Suprapubic skin (tissue), 4 donors: Measurements from ENCODE around the gene TRMT2B. TPM values are rescaled to one million over a fixed set of nuclear protein-coding genes. Genes with fewer than 3 reads are reported as not detected.

ENCODE experiments used
- DNase-seq, 2 donors: peaks; one replicate each; pipeline ENCODE4 v3.0.0-alpha.2; 2019; ENCODE audit warnings: low spot score in 2 of 2
- H3K27ac ChIP-seq: fragments of 200-600 bp; sonication (generic); one replicate; pipeline ENCODE4 v1.5.1; 2019
- H3K27me3 ChIP-seq: fragments of 200-600 bp; sonication (generic); one replicate; pipeline ENCODE4 v1.5.1; 2019
- H3K36me3 ChIP-seq: fragments of 200-600 bp; sonication (generic); one replicate; pipeline ENCODE4 v1.5.1; 2019
- H3K4me1 ChIP-seq: fragments of 200-600 bp; sonication (generic); one replicate; pipeline ENCODE4 v1.5.1; 2019
- H3K4me3 ChIP-seq: fragments of 200-600 bp; sonication (generic); one replicate; pipeline ENCODE4 v1.5.1; 2019; ENCODE audit warnings: mild to moderate bottlenecking
- H3K9me3 ChIP-seq: fragments of 200-600 bp; sonication (generic); one replicate; pipeline ENCODE4 v1.5.1; 2019
- EP300 ChIP-seq: sonication (generic); formaldehyde crosslinking; IDR thresholded peaks from one replicate; pipeline ENCODE4 v1.6.1; 2017; ENCODE audit warnings: antibody characterized with exemption
- POLR2A ChIP-seq, 2 donors: fragments of 450-650 bp; IDR thresholded peaks; one replicate each; pipeline ENCODE4 v1.6.1; 2017; ENCODE audit warnings: antibody characterized with exemption in 2 of 2, mild to moderate bottlenecking in 2 of 2, moderate library complexity in 2 of 2
- POLR2AphosphoS5 ChIP-seq, 3 donors: sonication (generic); formaldehyde crosslinking; IDR thresholded peaks; one replicate each; pipeline ENCODE4 v1.6.1; 2017; ENCODE audit warnings: antibody characterized with exemption in 3 of 3
- WGBS: methylation state at CpG from one replicate; pipeline ENCODE4 v1.1.5; 2018; 5-methylcytosine and 5-hydroxymethylcytosine counted together
- total RNA-seq, 4 donors: library from RNA; depleted of rRNA; stranded (reverse); fragments of >200 nt; gene quantifications; one replicate each; pipeline ENCODE4 v1.1.0, GENCODE V29; 2016
- TF ChIP-seq, protein P1 (sequence below), 2 donors: fragments of 200-600 bp in 1 of 2; fragments of 450-650 bp in 1 of 2; sonication (generic) in 1 of 2; IDR thresholded peaks; one replicate each; pipeline ENCODE4 v1.5.1; 2016 to 2019; ENCODE audit warnings: antibody characterized with exemption in 2 of 2, mild to moderate bottlenecking in 1 of 2, moderate library complexity in 1 of 2

The TRMT2B gene
- total RNA-seq: 10 to 100 TPM; 13.6 to 34.8 (median 19.0) TPM

DNA sequence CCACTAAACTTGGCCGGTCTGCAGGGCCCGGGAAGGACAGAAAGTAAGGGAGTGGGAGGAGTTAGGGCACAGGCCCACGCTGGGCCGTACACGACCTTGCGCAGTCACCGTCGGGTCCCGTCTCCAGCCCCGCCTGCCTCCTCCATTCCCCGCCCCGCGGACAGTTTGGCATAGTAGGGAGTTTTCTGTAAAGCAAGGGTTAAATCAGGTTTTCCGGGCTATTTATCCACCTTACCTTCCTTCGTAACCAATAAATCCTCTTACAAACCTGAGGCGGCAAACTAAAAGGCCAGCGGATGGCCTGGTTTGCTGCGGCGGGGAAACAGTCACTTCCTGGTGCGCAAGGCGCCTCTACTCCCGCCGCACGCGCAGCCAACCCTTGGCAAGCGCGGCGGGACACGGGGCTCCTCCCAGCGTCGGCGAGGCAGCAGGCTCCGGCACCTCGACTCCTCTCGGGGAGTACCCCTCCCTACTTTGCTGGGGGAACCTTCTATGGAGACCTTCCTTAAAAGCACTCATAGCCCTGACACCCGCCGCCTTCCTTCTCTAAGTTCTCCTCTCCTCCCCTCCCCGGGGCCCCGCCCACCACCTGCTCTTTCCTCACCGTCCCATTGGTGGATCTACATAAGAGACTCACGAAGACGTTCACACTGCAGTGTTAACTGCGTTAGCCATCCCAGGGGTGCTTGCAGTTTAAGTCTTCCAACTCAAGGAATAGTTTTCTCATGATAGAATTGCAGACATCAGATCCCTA is at the start of gene TRMT2B:
Gene TRMT2B (minus strand): TSS at position 563 of the 754 bp plus-strand sequence. CDS start 9,822 bp downstream, outside the sequence.
- WGBS: 39% methylated on average over 31 of the region's 43 CpGs
- Histone ChIP-seq H3K27ac (peak within 1 kb of the TSS; percentile 94), H3K27me3 (no peaks in the 10 kb centered on the region), H3K9me3 (no peaks in the 10 kb centered on the region), H3K4me1 (peaks cover 5% of the 10 kb centered on the region), H3K4me3 (peak within 1 kb of the TSS; percentile 62), H3K36me3 (no peaks in the 10 kb centered on the region)
- peak; percentile 87 to 88 for DNase-seq
- no peak for TF ChIP-seq POLR2A (IDR thresholded peaks at IDR 0.05)
- TF ChIP-seq, protein P1, sequence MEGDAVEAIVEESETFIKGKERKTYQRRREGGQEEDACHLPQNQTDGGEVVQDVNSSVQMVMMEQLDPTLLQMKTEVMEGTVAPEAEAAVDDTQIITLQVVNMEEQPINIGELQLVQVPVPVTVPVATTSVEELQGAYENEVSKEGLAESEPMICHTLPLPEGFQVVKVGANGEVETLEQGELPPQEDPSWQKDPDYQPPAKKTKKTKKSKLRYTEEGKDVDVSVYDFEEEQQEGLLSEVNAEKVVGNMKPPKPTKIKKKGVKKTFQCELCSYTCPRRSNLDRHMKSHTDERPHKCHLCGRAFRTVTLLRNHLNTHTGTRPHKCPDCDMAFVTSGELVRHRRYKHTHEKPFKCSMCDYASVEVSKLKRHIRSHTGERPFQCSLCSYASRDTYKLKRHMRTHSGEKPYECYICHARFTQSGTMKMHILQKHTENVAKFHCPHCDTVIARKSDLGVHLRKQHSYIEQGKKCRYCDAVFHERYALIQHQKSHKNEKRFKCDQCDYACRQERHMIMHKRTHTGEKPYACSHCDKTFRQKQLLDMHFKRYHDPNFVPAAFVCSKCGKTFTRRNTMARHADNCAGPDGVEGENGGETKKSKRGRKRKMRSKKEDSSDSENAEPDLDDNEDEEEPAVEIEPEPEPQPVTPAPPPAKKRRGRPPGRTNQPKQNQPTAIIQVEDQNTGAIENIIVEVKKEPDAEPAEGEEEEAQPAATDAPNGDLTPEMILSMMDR (IDR thresholded peaks at IDR 0.05): no peak
- TF ChIP-seq EP300: no peak
- no peak for TF ChIP-seq POLR2AphosphoS5 (IDR thresholded peaks at IDR 0.05)

- Histone ChIP-seq H3K4me3 (peak within 1 kb of the TSS; percentile 46), H3K27me3 (no peaks in the 10 kb centered on the region), H3K27ac (peak within 1 kb of the TSS; percentile 64), H3K9me3 (no peaks in the 10 kb centered on the region), H3K36me3 (no peaks in the 10 kb centered on the region), H3K4me1 (peaks cover 6% of the 10 kb centered on the region)
- TF ChIP-seq POLR2A (IDR thresholded peaks at IDR 0.05) (no peak), EP300 (no peak), POLR2AphosphoS5 (IDR thresholded peaks at IDR 0.05) (no peak)
- TF ChIP-seq, protein P1 (IDR thresholded peaks at IDR 0.05): no peak
- WGBS: 53% methylated on average over 39 of the region's 48 CpGs
- DNase-seq: peak; percentile 92 to 94
These were observed 45.9 kb upstream of the TRMT2B start, which contains the start of gene CENPI for GRCh38 chrX:101097546-101098453. TSS of gene CENPI (plus strand) at chrX:101098204. CDS start at chrX:101101071, 2,867 bp downstream.

- H3K36me3 ChIP-seq: no peaks in the 10 kb centered on the region
- no peak for TF ChIP-seq POLR2A (IDR thresholded peaks at IDR 0.05)
- no peak for TF ChIP-seq EP300
- TF ChIP-seq, protein P1 (IDR thresholded peaks at IDR 0.05): no peak
- TF ChIP-seq POLR2AphosphoS5 (IDR thresholded peaks at IDR 0.05): no peak
These were observed 39.9 kb upstream of the TRMT2B start for GRCh38 chrX:101091817-101092216.

GRCh38 chrX:101081231-101081630 is 29.3 kb upstream of the TRMT2B start:
- DNase-seq: no peak
- no peak for TF ChIP-seq POLR2AphosphoS5 (IDR thresholded peaks at IDR 0.05)
- TF ChIP-seq POLR2A (IDR thresholded peaks at IDR 0.05): no peak
- TF ChIP-seq EP300: no peak
- TF ChIP-seq, protein P1 (IDR thresholded peaks at IDR 0.05): no peak
- H3K4me1 ChIP-seq: no peaks in the 10 kb centered on the region
- H3K27me3 ChIP-seq: no peaks in the 10 kb centered on the region
- H3K27ac ChIP-seq: no peak overlapping the region
- no peaks in the 10 kb centered on the region for H3K36me3 ChIP-seq
- H3K4me3 ChIP-seq: no peak overlapping the region
- WGBS: 70% methylated on average over 3 of the region's 3 CpGs
- no peaks in the 10 kb centered on the region for H3K9me3 ChIP-seq

More at GRCh38 chrX:101091817-101092216, 39.9 kb upstream of the TRMT2B start:
- Histone ChIP-seq H3K27me3 (no peaks in the 10 kb centered on the region), H3K27ac (no peak overlapping the region), H3K9me3 (no peaks in the 10 kb centered on the region), H3K4me3 (no peak overlapping the region), H3K4me1 (no peaks in the 10 kb centered on the region)
- WGBS: 97% methylated on average over 1 of the region's 1 CpG
- DNase-seq: no peak
